Brain pericyte (primary cell): ENCODE measurements around the gene ATP2A3.

Experiments
- DNase-seq: peaks from one replicate; pipeline ENCODE4 v3.0.0-alpha.2; 2012; ENCODE audit warnings: low read depth, low spot score

ATP2A3 gene

DNA sequence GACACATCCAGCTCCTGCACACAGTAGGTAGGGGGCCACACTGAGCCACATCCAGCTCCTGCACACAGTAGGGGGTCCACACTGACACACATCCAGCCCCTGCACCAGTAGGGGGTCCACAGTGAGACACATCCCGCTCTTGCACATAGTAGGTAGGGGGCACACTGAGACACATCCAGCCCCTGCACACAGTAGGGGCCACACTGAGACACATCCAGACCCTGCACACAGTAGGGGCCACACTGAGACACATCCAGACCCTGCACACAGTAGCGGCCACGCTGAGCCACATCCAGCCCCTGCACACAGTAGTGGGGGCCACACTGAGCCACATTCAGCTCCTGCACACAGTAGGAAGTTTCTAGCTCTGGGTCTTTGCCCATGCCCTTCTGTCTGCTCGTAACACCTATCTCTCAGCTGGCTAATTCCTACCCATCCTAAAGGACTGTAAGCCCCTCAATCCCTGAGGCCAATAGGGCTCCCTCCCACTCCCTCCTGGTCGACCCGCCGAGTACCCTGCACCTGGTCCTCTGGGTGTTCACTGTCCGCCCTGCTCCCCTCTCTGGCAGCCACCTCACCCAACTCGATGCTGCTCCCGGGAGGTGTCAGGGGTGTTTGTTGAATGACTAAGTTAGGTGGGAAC is 9.4 kb upstream of the ATP2A3 start:
- DNase-seq = no peak

GRCh38 chr17:3972931-3973330 is 8.7 kb upstream of the ATP2A3 start:
- no peak for DNase-seq

GRCh38 chr17:3972281-3972731 is 8.1 kb upstream of the ATP2A3 start:
- no peak for DNase-seq

- DNase-seq = no peak
Observed at GRCh38 chr17:3970668-3971067, 6.4 kb upstream of the ATP2A3 start.

DNA sequence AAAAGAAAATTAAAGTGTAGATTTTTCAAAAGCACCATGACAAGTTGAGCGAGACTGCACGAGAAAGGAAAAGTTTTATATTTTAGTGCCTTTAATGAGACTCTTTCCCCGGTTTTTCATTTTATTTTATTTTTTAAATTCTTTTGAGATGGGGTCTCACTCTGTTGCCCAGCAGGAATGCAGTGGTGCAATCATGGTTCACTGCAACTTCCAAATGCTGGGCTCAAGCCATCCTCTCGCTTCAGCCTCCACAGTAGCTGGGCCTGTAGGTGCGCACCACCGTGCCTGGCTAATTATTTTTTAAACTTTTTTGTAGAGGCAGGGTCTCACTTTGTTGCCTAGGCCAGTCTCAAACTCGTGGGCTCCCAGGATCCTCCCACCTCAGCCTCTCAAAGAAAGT is 5.7 kb upstream of the ATP2A3 start:
- no peak for DNase-seq

DNA sequence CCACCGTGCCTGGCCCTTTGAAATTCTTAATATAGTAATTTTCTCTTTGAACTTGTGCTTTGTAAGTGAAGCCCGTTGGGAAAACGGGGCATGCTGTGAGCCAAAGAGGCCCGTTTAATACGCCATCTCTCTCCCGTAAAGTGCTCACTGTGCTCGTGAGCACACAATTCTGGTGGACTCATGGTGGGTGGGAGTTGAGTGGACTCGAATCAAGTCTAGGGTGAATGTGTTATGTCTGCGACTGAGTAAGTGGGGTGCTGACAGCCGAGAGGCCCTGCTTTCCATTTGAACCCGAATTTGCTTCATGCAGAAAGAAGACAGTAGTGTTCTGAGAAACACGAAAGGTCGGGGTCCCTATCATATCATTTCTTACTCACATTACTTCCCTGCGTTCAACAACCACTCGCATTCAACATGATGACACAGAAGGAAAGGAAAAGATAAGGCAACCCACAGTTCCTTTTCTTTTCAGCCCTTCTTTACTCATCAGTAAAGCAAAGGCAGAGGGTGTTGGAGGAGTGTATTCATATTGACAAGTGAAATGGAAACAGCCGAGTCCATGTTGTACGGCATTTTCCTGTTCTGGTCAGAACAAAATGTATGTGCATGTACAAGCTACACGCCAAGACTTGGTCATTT is 4.8 kb upstream of the ATP2A3 start:
- no peak for DNase-seq

DNA sequence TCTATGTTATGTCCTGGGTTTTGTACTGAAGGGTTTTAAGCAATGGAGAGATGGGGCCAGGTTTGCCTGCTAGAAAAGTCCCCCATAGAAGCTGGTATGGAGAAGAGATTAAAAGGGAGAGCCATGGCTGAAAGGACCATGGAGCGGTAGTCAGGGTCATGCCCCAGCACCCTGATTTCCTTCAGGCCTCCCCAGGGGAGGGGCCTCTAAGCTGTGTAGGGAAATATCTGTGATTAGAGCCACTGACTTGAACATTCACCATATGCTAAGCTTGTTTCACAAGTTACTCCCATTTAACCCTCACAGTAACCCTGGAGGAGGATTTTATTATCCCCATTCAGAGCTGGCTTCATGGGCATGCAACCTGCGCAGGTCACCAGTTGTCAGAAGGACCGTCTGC is 3.8 kb upstream of the ATP2A3 start:
- DNase-seq = no peak

DNA sequence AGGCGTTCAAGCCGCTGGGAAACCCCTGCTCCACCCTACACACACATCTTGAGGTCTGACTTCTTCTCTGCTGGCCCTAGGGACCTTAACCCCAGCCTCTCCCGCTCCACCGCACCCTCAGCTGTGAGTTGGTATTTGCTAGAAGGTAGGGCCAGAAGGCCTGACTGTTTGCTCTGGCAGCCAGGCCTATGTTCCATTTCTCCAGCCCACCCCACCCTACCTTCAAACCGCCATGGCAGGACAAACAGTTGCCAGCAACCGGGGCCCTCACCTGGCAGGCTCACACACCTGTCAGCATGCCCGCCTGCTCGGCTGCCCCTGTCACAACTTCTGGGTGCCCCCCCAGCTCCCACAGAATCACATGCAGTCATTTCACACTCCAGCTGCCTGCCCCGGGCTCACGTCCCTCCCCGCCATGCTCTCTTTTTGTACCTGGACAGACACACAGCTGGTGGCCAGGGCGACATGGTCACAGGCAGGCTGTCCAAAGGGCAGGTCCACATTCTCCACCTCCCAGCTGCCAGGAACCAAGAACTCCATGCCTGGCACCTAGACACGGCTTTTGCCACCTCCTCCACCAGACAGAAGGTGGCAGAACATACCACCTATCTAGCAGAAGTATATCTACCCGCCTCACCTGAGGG is 2.6 kb upstream of the ATP2A3 start:
- DNase-seq = no peak

DNA sequence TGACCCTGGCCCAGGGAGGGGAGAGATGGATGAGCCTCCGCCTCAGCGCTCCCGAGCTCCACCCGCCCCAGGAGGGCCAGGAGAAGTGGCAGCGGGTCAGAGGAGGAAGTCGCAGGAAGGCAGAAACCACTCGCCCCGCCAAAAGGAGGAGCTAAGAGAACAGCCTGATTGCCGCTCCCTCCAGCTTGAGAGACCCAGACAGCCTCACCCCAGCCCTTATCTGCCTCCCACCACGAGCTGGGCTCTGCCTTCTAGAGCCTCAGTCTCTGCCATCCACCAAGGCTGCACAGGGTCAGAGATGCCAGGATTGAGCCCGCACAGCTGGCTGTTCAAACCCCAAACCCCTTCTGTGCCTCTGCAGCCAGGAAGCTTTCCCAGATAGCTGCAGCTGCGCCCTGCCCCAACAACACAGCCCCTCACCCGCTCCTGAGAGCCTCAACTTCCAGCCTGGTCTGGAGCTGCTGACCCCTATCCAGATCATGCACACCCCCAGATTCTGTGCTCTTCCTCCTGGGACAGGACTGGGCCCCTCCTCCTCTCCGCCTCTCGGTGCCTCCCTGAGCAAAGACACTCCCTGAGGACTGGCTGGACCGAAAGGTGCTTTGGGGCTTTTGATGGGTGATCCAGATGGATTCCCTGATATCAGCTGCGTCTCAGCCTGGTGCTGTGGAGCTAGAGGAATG is 1.0 kb upstream of the ATP2A3 start:
- DNase-seq = no peak

DNA sequence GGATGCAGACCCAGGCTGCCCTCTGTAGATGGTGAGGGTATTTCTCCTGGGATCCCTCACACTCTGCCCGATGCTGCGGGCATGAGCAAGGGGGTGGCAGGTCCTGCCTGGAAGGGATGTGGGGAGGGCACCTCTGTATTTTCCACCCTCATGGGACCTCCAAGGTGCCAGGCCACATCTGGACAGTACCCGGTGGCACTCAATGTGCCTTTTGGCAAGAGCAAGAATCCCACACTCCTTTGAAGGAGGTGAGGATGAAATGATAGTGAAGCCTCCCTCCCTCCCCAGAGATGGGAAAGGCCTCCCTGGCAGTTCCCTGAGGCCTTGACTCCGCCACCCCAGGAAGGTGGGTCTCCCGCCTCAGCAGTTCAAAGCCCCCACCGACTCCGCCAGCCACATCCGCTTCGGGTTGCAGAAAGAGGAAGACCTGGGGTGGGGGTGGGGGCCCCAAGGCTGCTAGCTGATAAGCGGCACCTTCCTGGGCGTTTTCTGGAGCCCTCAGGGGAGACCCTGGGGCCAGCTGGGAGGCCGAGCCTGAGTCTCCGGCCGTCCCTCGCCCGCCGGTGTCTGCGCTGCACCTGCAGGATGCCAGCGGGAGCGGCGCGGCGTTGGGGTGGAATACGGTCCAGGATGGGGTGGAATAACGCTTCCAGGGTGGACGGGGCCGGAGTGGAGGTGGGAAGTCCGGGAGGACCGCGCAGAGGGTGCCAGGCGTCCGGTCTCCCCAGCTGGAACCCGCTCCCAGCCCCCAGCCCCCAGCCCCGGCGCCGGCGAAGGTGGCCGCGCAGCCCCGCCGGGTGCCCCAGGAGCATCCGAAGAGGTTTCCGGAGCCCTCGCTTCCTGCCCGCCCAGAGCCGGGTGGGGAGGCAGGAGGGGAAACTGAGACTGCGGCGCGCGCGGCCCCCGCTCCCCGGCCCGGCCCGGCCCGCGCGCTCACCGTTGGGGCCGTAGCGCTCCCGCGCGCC is 718 bp downstream of the ATP2A3 start:
- DNase-seq = no peak

GRCh38 chr17:3962965-3963236 is 1.3 kb downstream of the ATP2A3 start:
- no peak for DNase-seq

DNA sequence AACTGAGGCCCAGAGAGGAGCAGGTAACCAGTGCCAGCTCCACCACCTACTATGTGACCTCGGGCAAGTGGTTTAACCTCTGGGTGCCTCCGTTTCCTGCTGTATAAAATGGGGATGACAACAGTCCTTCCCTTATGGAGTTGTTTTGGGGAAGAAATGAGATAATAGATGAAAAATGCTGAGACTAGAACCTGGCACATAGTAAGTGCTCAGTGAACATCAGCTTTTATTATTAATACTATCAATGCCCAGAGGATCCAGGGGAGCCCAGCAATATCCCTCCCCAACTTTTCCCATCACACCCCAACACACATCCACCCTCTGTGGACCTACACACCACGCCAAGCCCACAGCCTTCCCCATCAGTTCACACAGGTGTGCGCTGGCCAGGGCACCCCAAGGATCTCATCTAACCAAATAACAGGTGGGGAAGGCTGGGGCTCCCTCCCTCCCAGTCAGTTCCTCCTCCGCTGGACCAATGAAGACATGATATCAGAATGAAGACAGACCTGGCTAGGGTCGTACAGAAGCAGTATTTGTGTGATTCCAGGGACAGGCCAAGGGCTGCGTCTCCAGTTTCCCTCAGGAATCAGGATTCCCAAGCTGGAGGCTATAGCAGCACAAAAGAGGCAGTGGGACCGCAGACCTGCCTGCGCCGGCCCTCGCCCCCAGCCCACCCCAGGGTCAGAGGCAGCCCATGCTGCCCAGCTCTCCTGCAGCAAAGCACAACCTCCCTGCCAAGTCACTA is 1.8 kb downstream of the ATP2A3 start:
- no peak for DNase-seq

DNA sequence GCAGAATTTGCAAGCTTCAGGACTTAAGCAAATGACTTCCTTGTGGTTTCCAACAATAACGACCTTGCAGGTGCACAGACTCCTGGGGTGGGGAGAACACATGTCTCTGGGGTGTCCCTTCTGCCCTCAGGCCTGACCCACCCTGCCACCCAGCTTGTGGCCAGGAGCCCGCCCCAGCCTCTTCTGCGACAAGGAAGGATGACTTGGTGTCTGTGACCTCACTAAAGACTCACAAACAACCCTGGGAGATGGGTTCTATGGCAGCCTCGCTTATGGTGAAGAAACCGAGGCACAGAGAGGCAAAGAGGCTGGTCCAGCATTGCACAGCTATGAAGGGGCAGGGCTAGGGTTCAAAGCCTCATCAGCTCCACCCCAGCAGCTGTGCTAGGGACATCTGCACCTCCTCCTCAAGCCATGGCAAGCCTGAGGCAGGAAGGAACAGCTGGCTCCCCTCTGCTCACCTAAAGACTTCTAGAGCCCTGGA is 2.6 kb downstream of the ATP2A3 start:
- no peak for DNase-seq

GRCh38 chr17:3960764-3961163 is 3.5 kb downstream of the ATP2A3 start:
- DNase-seq = no peak

GRCh38 chr17:3959921-3960601 is 4.2 kb downstream of the ATP2A3 start:
- DNase-seq = no peak

DNA sequence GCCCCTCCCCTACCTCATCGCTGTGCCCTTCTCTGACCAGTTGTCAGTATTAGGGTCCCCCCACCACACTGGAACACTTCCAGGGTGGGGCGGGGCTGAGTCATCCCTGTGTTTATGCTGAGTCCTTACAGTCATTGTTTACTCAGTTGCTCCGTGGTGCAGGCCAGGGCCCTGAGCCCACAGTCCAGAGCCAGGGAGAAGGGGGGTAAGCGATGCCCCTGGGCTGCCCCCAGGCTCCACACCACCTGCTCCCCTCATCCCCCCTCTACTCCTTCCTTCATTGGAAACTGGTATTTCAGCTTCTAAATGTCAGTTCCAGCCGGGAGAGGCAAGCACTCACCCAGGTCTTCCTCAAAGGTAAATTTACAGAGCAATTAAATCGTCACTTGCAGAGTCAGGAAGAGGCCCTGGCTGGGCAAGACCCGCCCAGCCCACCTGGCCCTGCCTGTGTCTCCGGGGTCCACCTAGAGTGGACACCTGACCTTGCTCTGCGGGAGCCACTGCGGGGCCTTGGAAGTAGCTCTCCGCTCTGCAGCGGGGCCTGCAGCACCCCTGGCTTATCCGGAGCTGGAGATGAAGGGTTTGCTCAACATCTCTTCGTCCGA is 4.8 kb downstream of the ATP2A3 start:
- DNase-seq = no peak

GRCh38 chr17:3957735-3958599 is 6.3 kb downstream of the ATP2A3 start:
- DNase-seq = no peak

- DNase-seq = no peak
Observed at GRCh38 chr17:3956983-3957382, 7.3 kb downstream of the ATP2A3 start.
